Chondrocyte (in vitro differentiated cells): ENCODE results near the gene LNX1. TPM values are rescaled to one million over a fixed set of nuclear protein-coding genes. Genes with fewer than 3 reads are reported as not detected.
A peak's percentile ranks its signal among the peaks of the same experiment; 100 is the strongest.

Experiments
- DNase-seq: peaks from one replicate; pipeline ENCODE4 v3.0.0; 2021; ENCODE audit warnings: mixed read lengths, low spot score
- H3K27ac Mint-ChIP-seq: one replicate; pipeline ENCODE4 v1.8.0; 2021; ENCODE audit warnings: mild to moderate bottlenecking, moderate library complexity, mixed read lengths; ENCODE audit not compliant: unreplicated experiment
- H3K27me3 Mint-ChIP-seq: 2 replicates; pipeline ENCODE4 v1.8.0; 2021; ENCODE audit warnings: low read depth, mixed read lengths
- H3K36me3 Mint-ChIP-seq: 2 replicates; pipeline ENCODE4 v1.8.0; 2021; ENCODE audit warnings: low read depth, mixed read lengths
- H3K4me1 Mint-ChIP-seq: 2 replicates; pipeline ENCODE4 v1.8.0; 2021; ENCODE audit warnings: low read depth, mild to moderate bottlenecking, mixed read lengths
- H3K4me3 Mint-ChIP-seq: one replicate; pipeline ENCODE4 v1.8.0; 2021; ENCODE audit warnings: mild to moderate bottlenecking, moderate library complexity, mixed read lengths; ENCODE audit not compliant: unreplicated experiment
- H3K9me3 Mint-ChIP-seq: 2 replicates; pipeline ENCODE4 v1.8.0; 2021; ENCODE audit warnings: low read depth, mixed read lengths
- CTCF ChIP-seq: fragments of 200-600 bp; sonication (generic); IDR thresholded peaks from 2 replicates; pipeline ENCODE4 v1.5.0; 2021; ENCODE audit warnings: antibody characterized with exemption, mild to moderate bottlenecking, moderate library complexity
- total RNA-seq: library from RNA; stranded (reverse); gene quantifications from 3 replicates; pipeline ENCODE4 v1.2.1, GENCODE V29; 2021

Gene LNX1
- total RNA-seq, 1 donor from 2014 or later = 1.8 TPM

GRCh38 chr4:53529025-53529424 is 62.3 kb downstream of the LNX1 start:
- H3K4me1 Mint-ChIP-seq = peaks cover 62% of the 10 kb centered on the region
- no peak for DNase-seq
- H3K36me3 Mint-ChIP-seq = no peaks in the 10 kb centered on the region
- no peak for TF ChIP-seq CTCF
- no peaks in the 10 kb centered on the region for H3K9me3 Mint-ChIP-seq
- no peaks in the 10 kb centered on the region for H3K27me3 Mint-ChIP-seq
- peak overlapping the region; percentile 38 for H3K27ac Mint-ChIP-seq
- H3K4me3 Mint-ChIP-seq = no peak overlapping the region

- H3K9me3 Mint-ChIP-seq = no peaks in the 10 kb centered on the region
- peaks cover 54% of the 10 kb centered on the region for H3K4me1 Mint-ChIP-seq
- no peaks in the 10 kb centered on the region for H3K36me3 Mint-ChIP-seq
- no peak for TF ChIP-seq CTCF
- no peak for DNase-seq
- H3K4me3 Mint-ChIP-seq = no peak overlapping the region
- no peak overlapping the region for H3K27ac Mint-ChIP-seq
- H3K27me3 Mint-ChIP-seq = no peaks in the 10 kb centered on the region
These were observed 63.4 kb downstream of the LNX1 start for GRCh38 chr4:53527930-53528329.

- H3K36me3 Mint-ChIP-seq = no peaks in the 10 kb centered on the region
- TF ChIP-seq CTCF = no peak
- H3K4me1 Mint-ChIP-seq = peaks cover 54% of the 10 kb centered on the region
- DNase-seq = no peak
- no peak overlapping the region for H3K4me3 Mint-ChIP-seq
- H3K9me3 Mint-ChIP-seq = no peaks in the 10 kb centered on the region
- no peak overlapping the region for H3K27ac Mint-ChIP-seq
- no peaks in the 10 kb centered on the region for H3K27me3 Mint-ChIP-seq
These were observed 64.0 kb downstream of the LNX1 start for GRCh38 chr4:53527326-53527725.

- Mint-ChIP-seq H3K36me3 (no peaks in the 10 kb centered on the region), H3K27ac (no peak overlapping the region)
These were observed 69.0 kb downstream of the LNX1 start for GRCh38 chr4:53522334-53522733.

GRCh38 chr4:53520116-53520515 is 71.2 kb downstream of the LNX1 start:
- no peak for TF ChIP-seq CTCF
- peak overlapping the region; percentile 29 for H3K27ac Mint-ChIP-seq
- no peaks in the 10 kb centered on the region for H3K36me3 Mint-ChIP-seq
- H3K4me1 Mint-ChIP-seq = peaks cover 31% of the 10 kb centered on the region
- no peaks in the 10 kb centered on the region for H3K27me3 Mint-ChIP-seq
- no peak for DNase-seq
- peaks cover 5% of the 10 kb centered on the region for H3K9me3 Mint-ChIP-seq
- no peak overlapping the region for H3K4me3 Mint-ChIP-seq

More at GRCh38 chr4:53522334-53522733, 69.0 kb downstream of the LNX1 start:
- no peak for TF ChIP-seq CTCF
- no peaks in the 10 kb centered on the region for H3K27me3 Mint-ChIP-seq
- H3K9me3 Mint-ChIP-seq = peaks cover 5% of the 10 kb centered on the region
- H3K4me1 Mint-ChIP-seq = peaks cover 44% of the 10 kb centered on the region
- DNase-seq = no peak
- H3K4me3 Mint-ChIP-seq = no peak overlapping the region
